SHP77 (cell line): ENCODE data around the gene ACP5.
"Not testable (repeated sequence)": the region's sequence is repeated elsewhere in the genome, so short reads cannot be mapped to it uniquely, and the experiment has no call there.

Experiments
- DNase-seq, 2 experiments: peaks; one replicate each; lab custom pipeline; 2025; lab: John Stamatoyannopoulos, UW

Gene ACP5

GRCh38 chr19:11577451-11578257, at the start of gene ACP5:
Gene ACP5, minus strand, starts transcription at chr19:11577645. Its CDS starts 328 bp downstream, at chr19:11577317.
- DNase-seq = no peak

GRCh38 chr19:11626252-11626651, 48.8 kb upstream of the ACP5 start:
- DNase-seq = no peak

GRCh38 chr19:11624069-11624463, 46.6 kb upstream of the ACP5 start:
- no peak for DNase-seq

- DNase-seq = not testable (repeated sequence)
Observed at GRCh38 chr19:11622401-11622800, 45.0 kb upstream of the ACP5 start.

GRCh38 chr19:11620553-11620952, 43.1 kb upstream of the ACP5 start:
- DNase-seq = no peak

GRCh38 chr19:11617180-11618062, 40.0 kb upstream of the ACP5 start:
- DNase-seq = no peak

GRCh38 chr19:11612816-11613511, 35.5 kb upstream of the ACP5 start:
- no peak for DNase-seq

- DNase-seq = no peak
Observed at GRCh38 chr19:11611730-11612129, 34.3 kb upstream of the ACP5 start.

GRCh38 chr19:11606484-11606883, 29.0 kb upstream of the ACP5 start:
- DNase-seq = no peak

- DNase-seq = not testable (repeated sequence)
Observed at GRCh38 chr19:11599704-11600103, 22.3 kb upstream of the ACP5 start.

GRCh38 chr19:11598746-11599145, 21.3 kb upstream of the ACP5 start:
- no peak for DNase-seq

GRCh38 chr19:11598103-11598483, 20.6 kb upstream of the ACP5 start:
- DNase-seq = no peak

- peak; percentile 97 to 99 for DNase-seq
Observed at GRCh38 chr19:11597202-11598102, 20.0 kb upstream of the ACP5 start, which contains the start of gene ZNF627. Gene ZNF627, plus strand, starts transcription at chr19:11597483. Its CDS starts 145 bp downstream, at chr19:11597628.

GRCh38 chr19:11596156-11596555, 18.7 kb upstream of the ACP5 start:
- no peak for DNase-seq

- no peak for DNase-seq
Observed at GRCh38 chr19:11594084-11594483, 16.6 kb upstream of the ACP5 start.

- peak in 1 of 2 experiments; percentile 53 for DNase-seq
Observed at GRCh38 chr19:11587975-11588631, 10.7 kb upstream of the ACP5 start.

- DNase-seq = peak; percentile 59 to 60
Observed at GRCh38 chr19:11587302-11587974, 10.0 kb upstream of the ACP5 start.

- DNase-seq = no peak
Observed at GRCh38 chr19:11586331-11586730, 8.9 kb upstream of the ACP5 start.

GRCh38 chr19:11581740-11582139, 4.3 kb upstream of the ACP5 start:
- DNase-seq = no peak

- DNase-seq = no peak
Observed at GRCh38 chr19:11580116-11580515, 2.7 kb upstream of the ACP5 start.
